OCI-LY3 (cell line): ENCODE data around the gene FKTN.

Experiments used
- H2AFZ ChIP-seq: fragments of 200-600, 300-600 bp; shearing (Covaris generic); 2 replicates; pipeline ENCODE4 v1.6.0; 2014; ENCODE audit warnings: antibody characterized with exemption, low read depth, low read length
- H3K27ac ChIP-seq: fragments of 200-600, 300-600 bp; sonication (generic); 2 replicates; pipeline ENCODE4 v1.5.1; 2014; ENCODE audit warnings: mild to moderate bottlenecking, low read length, moderate library complexity, mixed read lengths
- H3K27me3 ChIP-seq: fragments of 200-600, 300-600 bp; sonication (generic); 2 replicates; pipeline ENCODE4 v1.6.1; 2014; ENCODE audit warnings: low read depth, low read length, mixed read lengths
- H3K36me3 ChIP-seq: fragments of 200-600, 300-600 bp; sonication (generic); replicated peaks from 2 replicates; pipeline ENCODE3; 2014; ENCODE audit warnings: low read depth, low read length, mixed read lengths
- H3K4me1 ChIP-seq: fragments of 300-600, 200-600 bp; sonication (generic); 2 replicates; pipeline ENCODE4 v1.6.1; 2014; ENCODE audit warnings: low read length, mixed read lengths
- H3K4me2 ChIP-seq: fragments of 200-600, 300-600 bp; sonication (generic); 2 replicates; pipeline ENCODE4 v1.6.1; 2014; ENCODE audit warnings: low read length, mixed read lengths
- H3K4me3 ChIP-seq: fragments of 300-600, 200-600 bp; sonication (generic); 2 replicates; pipeline ENCODE4 v1.5.1; 2014; ENCODE audit warnings: antibody characterized with exemption, mild to moderate bottlenecking, low read length, moderate library complexity
- H3K79me2 ChIP-seq: fragments of 300-600, 200-600 bp; shearing (Covaris generic); 2 replicates; pipeline ENCODE4 v1.6.1; 2014; ENCODE audit warnings: mild to moderate bottlenecking, low read length, mixed read lengths
- H3K9ac ChIP-seq: fragments of 300-600, 200-600 bp; shearing (Covaris generic); 2 replicates; pipeline ENCODE4 v1.6.0; 2014; ENCODE audit warnings: mild to moderate bottlenecking, low read length, moderate library complexity
- H3K9me3 ChIP-seq: fragments of 200-600, 300-600 bp; shearing (Covaris generic); 2 replicates; pipeline ENCODE4 v1.6.1; 2014; ENCODE audit warnings: low read length, mixed read lengths; ENCODE audit not compliant: insufficient read depth
- H4K20me1 ChIP-seq: fragments of 200-600, 300-600 bp; sonication (generic); 2 replicates; pipeline ENCODE4 v1.6.1; 2016; ENCODE audit warnings: low read length, mixed read lengths; ENCODE audit not compliant: insufficient read depth
- EZH2phosphoT487 ChIP-seq: fragments of 200-600 bp; shearing (Covaris generic); IDR thresholded peaks from 2 replicates; pipeline ENCODE4 v1.6.1; 2018; ENCODE audit warnings: antibody characterized with exemption, mixed run types, low read depth
- TF ChIP-seq, protein P1 (sequence below): fragments of 200-600, 300-600 bp; sonication (generic); IDR thresholded peaks from 2 replicates; pipeline ENCODE4 v1.5.1; 2014; ENCODE audit warnings: antibody characterized with exemption, low read length, low read depth

The FKTN gene

DNA sequence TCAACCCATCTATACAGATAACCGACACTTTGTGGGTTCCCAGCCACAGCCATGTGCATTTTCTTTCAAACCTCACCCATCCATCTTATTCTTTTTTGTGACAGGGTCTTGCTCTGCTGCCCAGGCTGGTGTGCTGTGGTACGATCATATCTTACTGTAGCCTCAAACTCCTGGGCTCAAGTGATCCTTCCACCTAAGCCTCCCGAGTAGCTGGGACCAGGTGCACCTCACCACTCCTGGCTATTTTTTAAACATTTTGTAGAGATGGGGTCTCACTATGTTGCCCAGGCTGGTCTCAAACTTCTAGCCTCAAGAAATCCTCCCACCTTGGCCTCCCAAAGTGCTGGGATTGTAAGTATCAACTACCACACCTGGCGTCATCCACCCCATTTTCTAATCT lies 129.0 kb downstream of the FKTN start:
- TF ChIP-seq, protein P1, sequence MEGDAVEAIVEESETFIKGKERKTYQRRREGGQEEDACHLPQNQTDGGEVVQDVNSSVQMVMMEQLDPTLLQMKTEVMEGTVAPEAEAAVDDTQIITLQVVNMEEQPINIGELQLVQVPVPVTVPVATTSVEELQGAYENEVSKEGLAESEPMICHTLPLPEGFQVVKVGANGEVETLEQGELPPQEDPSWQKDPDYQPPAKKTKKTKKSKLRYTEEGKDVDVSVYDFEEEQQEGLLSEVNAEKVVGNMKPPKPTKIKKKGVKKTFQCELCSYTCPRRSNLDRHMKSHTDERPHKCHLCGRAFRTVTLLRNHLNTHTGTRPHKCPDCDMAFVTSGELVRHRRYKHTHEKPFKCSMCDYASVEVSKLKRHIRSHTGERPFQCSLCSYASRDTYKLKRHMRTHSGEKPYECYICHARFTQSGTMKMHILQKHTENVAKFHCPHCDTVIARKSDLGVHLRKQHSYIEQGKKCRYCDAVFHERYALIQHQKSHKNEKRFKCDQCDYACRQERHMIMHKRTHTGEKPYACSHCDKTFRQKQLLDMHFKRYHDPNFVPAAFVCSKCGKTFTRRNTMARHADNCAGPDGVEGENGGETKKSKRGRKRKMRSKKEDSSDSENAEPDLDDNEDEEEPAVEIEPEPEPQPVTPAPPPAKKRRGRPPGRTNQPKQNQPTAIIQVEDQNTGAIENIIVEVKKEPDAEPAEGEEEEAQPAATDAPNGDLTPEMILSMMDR: no peak
- TF ChIP-seq EZH2phosphoT487: no peak
- no peaks in the 10 kb centered on the region for H4K20me1 ChIP-seq
- H2AFZ ChIP-seq: no peak overlapping the region
- H3K27ac ChIP-seq: no peak overlapping the region
- no peaks in the 10 kb centered on the region for H3K36me3 ChIP-seq
- no peaks in the 10 kb centered on the region for H3K79me2 ChIP-seq
- no peaks in the 10 kb centered on the region for H3K9me3 ChIP-seq
- H3K4me1 ChIP-seq: no peaks in the 10 kb centered on the region
- no peak overlapping the region for H3K4me2 ChIP-seq
- H3K27me3 ChIP-seq: peaks cover 6% of the 10 kb centered on the region
- no peak overlapping the region for H3K4me3 ChIP-seq
- H3K9ac ChIP-seq: no peak overlapping the region
